CD4-positive, alpha-beta T cell (primary cell): Measurements from ENCODE around the gene LRRC8D. TPM values are rescaled to one million over a fixed set of nuclear protein-coding genes. Genes with fewer than 3 reads are reported as not detected.

Experiments used
- ATAC-seq: fragments of 200-7000 bp; cut with Tn5 transposase; one replicate; pipeline ENCODE4 v1.10.0; 2022; ENCODE audit warnings: mild to moderate bottlenecking; ENCODE audit not compliant: poor library complexity
- CTCF ChIA-PET: fragments of 350-600 bp; sonication (Branson Sonifier 250); formaldehyde crosslinking; loops from one replicate; lab custom pipeline; 2021; ENCODE audit warnings: antibody characterized with exemption, inconsistent platforms; lab: Charles Lee
- POLR2A ChIA-PET: fragments of 350-600 bp; sonication (Branson Sonifier 250); formaldehyde crosslinking; loops from one replicate; lab custom pipeline; 2021; ENCODE audit warnings: antibody characterized with exemption, inconsistent platforms; lab: Charles Lee
- DNase-seq, 14 experiments: peaks; one replicate each; pipeline ENCODE4 v3.0.0-alpha.2; 2013 to 2020; ENCODE audit warnings: mixed read lengths in 2 of 14
- H3K27ac ChIP-seq, 2 donors: one replicate each; pipeline versions ENCODE4 v1.5.1 to v1.7.0; 2013; ENCODE audit warnings: low read length in 2 of 2, low read depth in 1 of 2, mild to moderate bottlenecking in 1 of 2
- H3K27me3 ChIP-seq, 2 experiments: 1 replicate in 1 of 2; 2 replicates in 1 of 2; pipeline versions ENCODE4 v1.6.1 to v1.7.0; 2013; ENCODE audit warnings: low read length in 2 of 2, control low read depth in 1 of 2, mild to moderate bottlenecking in 1 of 2, moderate library complexity in 1 of 2; ENCODE audit not compliant: insufficient read depth in 2 of 2, control insufficient read depth in 1 of 2
- H3K36me3 ChIP-seq: one replicate; pipeline ENCODE4 v1.6.1; 2013; ENCODE audit warnings: low read length, control low read depth; ENCODE audit not compliant: insufficient read depth
- H3K4me1 ChIP-seq: one replicate; pipeline ENCODE4 v1.6.1; 2013; ENCODE audit warnings: low read length, control low read depth; ENCODE audit not compliant: insufficient read depth
- H3K4me3 ChIP-seq: one replicate; pipeline ENCODE4 v1.5.1; 2013; ENCODE audit warnings: mild to moderate bottlenecking, low read length, moderate library complexity
- H3K9me3 ChIP-seq, 2 experiments: 1 replicate in 1 of 2; 2 replicates in 1 of 2; pipeline versions ENCODE4 v1.6.1 to v1.7.0; 2013; ENCODE audit warnings: low read length in 2 of 2, mild to moderate bottlenecking in 2 of 2, control low read depth in 1 of 2, moderate library complexity in 1 of 2; ENCODE audit not compliant: control insufficient read depth in 1 of 2, insufficient read depth in 1 of 2
- H3K27ac Mint-ChIP-seq: one replicate; pipeline ENCODE4 v1.8.0; 2020; ENCODE audit warnings: mixed read lengths
- H3K27me3 Mint-ChIP-seq: one replicate; pipeline ENCODE4 v1.8.0; 2021; ENCODE audit warnings: mixed read lengths
- H3K36me3 Mint-ChIP-seq: one replicate; pipeline ENCODE4 v1.8.0; 2021; ENCODE audit warnings: low read depth, mixed read lengths
- H3K4me1 Mint-ChIP-seq: one replicate; pipeline ENCODE4 v1.8.0; 2021; ENCODE audit warnings: low read depth, mixed read lengths
- H3K4me3 Mint-ChIP-seq: one replicate; pipeline ENCODE4 v1.8.0; 2020; ENCODE audit warnings: mild to moderate bottlenecking, mixed read lengths
- H3K9me3 Mint-ChIP-seq: one replicate; pipeline ENCODE4 v1.8.0; 2020; ENCODE audit warnings: mixed read lengths
- intact Hi-C, 2 experiments: fragments of 100-400 bp; cut with DNase I in 1 of 2; cut with micrococcal nuclease in 1 of 2; formaldehyde crosslinking; loops; one replicate each; pipeline versions ENCODE4 v1.15.1 to v1.9.0; 2023 to 2025; cut with DNase I, micrococcal nuclease
- total RNA-seq, 174 experiments: library from RNA in 2 of 174; stranded (reverse) in 2 of 174; gene quantifications; one replicate each; pipeline ENCODE4 v1.2.3 and lab custom pipeline; 2021 to 2026
- TF ChIP-seq, protein P1 (sequence below): fragments of 200-600 bp; IDR thresholded peaks from one replicate; pipeline ENCODE4 v1.8.0; 2022; ENCODE audit warnings: antibody characterized with exemption, mild to moderate bottlenecking

The LRRC8D gene
- total RNA-seq, 2 experiments from 2014 or later, result 15.5 to 18.2 TPM

GRCh38 chr1:89822999-89823628 lies 2.3 kb downstream of the LRRC8D start:
- Histone ChIP-seq H3K36me3 (no peaks in the 10 kb centered on the region), H3K4me3 (no peak overlapping the region), H3K9me3 (no peaks in the 10 kb centered on the region), H3K27me3 (no peaks in the 10 kb centered on the region), H3K4me1 (peaks cover 19% of the 10 kb centered on the region), H3K27ac (no peak overlapping the region)
- TF ChIP-seq, protein P1, sequence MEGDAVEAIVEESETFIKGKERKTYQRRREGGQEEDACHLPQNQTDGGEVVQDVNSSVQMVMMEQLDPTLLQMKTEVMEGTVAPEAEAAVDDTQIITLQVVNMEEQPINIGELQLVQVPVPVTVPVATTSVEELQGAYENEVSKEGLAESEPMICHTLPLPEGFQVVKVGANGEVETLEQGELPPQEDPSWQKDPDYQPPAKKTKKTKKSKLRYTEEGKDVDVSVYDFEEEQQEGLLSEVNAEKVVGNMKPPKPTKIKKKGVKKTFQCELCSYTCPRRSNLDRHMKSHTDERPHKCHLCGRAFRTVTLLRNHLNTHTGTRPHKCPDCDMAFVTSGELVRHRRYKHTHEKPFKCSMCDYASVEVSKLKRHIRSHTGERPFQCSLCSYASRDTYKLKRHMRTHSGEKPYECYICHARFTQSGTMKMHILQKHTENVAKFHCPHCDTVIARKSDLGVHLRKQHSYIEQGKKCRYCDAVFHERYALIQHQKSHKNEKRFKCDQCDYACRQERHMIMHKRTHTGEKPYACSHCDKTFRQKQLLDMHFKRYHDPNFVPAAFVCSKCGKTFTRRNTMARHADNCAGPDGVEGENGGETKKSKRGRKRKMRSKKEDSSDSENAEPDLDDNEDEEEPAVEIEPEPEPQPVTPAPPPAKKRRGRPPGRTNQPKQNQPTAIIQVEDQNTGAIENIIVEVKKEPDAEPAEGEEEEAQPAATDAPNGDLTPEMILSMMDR, result no peak
- ATAC-seq (no peak), DNase-seq (peak in 1 of 14 experiments; percentile 32)
- H3K27ac Mint-ChIP-seq, result no peak overlapping the region
- H3K4me1 Mint-ChIP-seq, result peaks cover 41% of the 10 kb centered on the region
- intact Hi-C loops, result loop anchor here (2.0 to 10.0 kb wide), 4 partner anchors 16 to 164 kb away; no protein-coding TSS in a partner anchor
- H3K36me3 Mint-ChIP-seq, result peaks cover 8% of the 10 kb centered on the region
- ChIA-PET CTCF (interaction anchor here (3.8 kb wide), 1 partner anchor 19 kb away, joined by 18 read pairs; no protein-coding TSS in a partner anchor), POLR2A (interaction anchor here (0.7 to 1.1 kb wide), 3 partner anchors 21 to 271 kb away, joined by 3 to 5 read pairs (median 3); no protein-coding TSS in a partner anchor)
- no peaks in the 10 kb centered on the region for H3K9me3 Mint-ChIP-seq
- peak overlapping the region; percentile 92 for H3K4me3 Mint-ChIP-seq
- H3K27me3 Mint-ChIP-seq, result no peaks in the 10 kb centered on the region

- no peaks in the 10 kb centered on the region for H3K9me3 ChIP-seq
- DNase-seq, result no peak
- no peak for ATAC-seq
- Mint-ChIP-seq H3K27me3 (no peaks in the 10 kb centered on the region), H3K4me3 (peak overlapping the region; percentile 8), H3K4me1 (peaks cover 41% of the 10 kb centered on the region), H3K9me3 (no peaks in the 10 kb centered on the region), H3K36me3 (peaks cover 8% of the 10 kb centered on the region), H3K27ac (no peak overlapping the region)
- TF ChIP-seq, protein P1, result no peak
- peaks cover 19% of the 10 kb centered on the region for H3K4me1 ChIP-seq
- H3K36me3 ChIP-seq, result no peaks in the 10 kb centered on the region
- no peaks in the 10 kb centered on the region for H3K27me3 ChIP-seq
- intact Hi-C loops, result loop anchor here (2.0 to 10.0 kb wide), 4 partner anchors 15 to 164 kb away; no protein-coding TSS in a partner anchor
- no peak overlapping the region for H3K4me3 ChIP-seq
- CTCF ChIA-PET, result no interaction called here
- H3K27ac ChIP-seq, result no peak overlapping the region
- POLR2A ChIA-PET, result interaction anchor here (0.7 to 1.1 kb wide), 3 partner anchors 20 to 271 kb away, joined by 3 to 5 read pairs (median 3); no protein-coding TSS in a partner anchor
Measured at GRCh38 chr1:89823679-89824292, 3.0 kb downstream of the LRRC8D start.

DNA sequence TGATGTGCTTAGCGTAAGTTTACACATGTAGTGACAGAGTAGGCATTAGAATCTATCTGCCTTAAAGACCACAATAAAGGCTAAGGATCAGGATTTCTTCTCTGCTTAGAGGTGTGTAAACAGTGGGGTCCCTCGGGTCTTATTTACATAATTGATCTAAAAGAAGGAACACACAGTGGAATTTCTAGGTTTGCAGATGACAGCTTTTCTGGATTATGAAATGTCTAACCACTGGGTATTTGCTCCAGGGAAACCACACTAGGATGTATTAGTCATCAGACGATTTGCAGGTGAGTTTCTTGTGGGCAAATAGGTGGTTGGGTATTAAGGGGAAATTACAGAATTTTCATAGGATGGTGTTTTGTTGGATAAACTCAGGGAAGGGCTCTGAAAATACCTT lies 5.8 kb downstream of the LRRC8D start:
- Mint-ChIP-seq H3K27ac (no peak overlapping the region), H3K4me1 (peaks cover 27% of the 10 kb centered on the region), H3K4me3 (no peak overlapping the region), H3K27me3 (no peaks in the 10 kb centered on the region), H3K9me3 (no peaks in the 10 kb centered on the region), H3K36me3 (peaks cover 3% of the 10 kb centered on the region)
- Histone ChIP-seq H3K27me3 (no peaks in the 10 kb centered on the region), H3K4me3 (no peak overlapping the region), H3K36me3 (no peaks in the 10 kb centered on the region), H3K4me1 (peaks cover 7% of the 10 kb centered on the region), H3K27ac (no peak overlapping the region), H3K9me3 (no peaks in the 10 kb centered on the region)
- DNase-seq, result no peak
- CTCF ChIA-PET, result interaction anchor here (0.7 to 3.0 kb wide), 3 partner anchors 9 to 57 kb away, joined by 3 to 11 read pairs (median 5); no protein-coding TSS in a partner anchor
- ATAC-seq, result no peak
- TF ChIP-seq, protein P1, result no peak
- POLR2A ChIA-PET, result interaction anchor here (0.5 kb wide), 1 partner anchor 135 kb away, joined by 5 read pairs; no protein-coding TSS in a partner anchor
- intact Hi-C loops, result loop anchor here in 1 of 2 experiments (10.0 kb wide), 1 partner anchor 48 kb away; no protein-coding TSS in a partner anchor
